Loucy (cell line): ENCODE results near the gene ASPSCR1.

Source experiments
- H2AFZ ChIP-seq: fragments of 200-600 bp; sonication (generic); 2 replicates; pipeline ENCODE4 v1.6.0; 2016; ENCODE audit warnings: antibody characterized with exemption, mild to moderate bottlenecking, low read length, moderate library complexity
- H3F3A ChIP-seq: fragments of 200-600 bp; 2 replicates; pipeline ENCODE4 v1.6.0; 2016; ENCODE audit warnings: antibody characterized with exemption, low read depth, mild to moderate bottlenecking
- H3K27me3 ChIP-seq: fragments of 200-600 bp; sonication (generic); 2 replicates; pipeline ENCODE4 v1.6.1; 2014; ENCODE audit warnings: low read length, mild to moderate bottlenecking; ENCODE audit not compliant: insufficient read depth, poor library complexity, severe bottlenecking
- H3K36me3 ChIP-seq: fragments of 200-600 bp; sonication (generic); 2 replicates; pipeline ENCODE4 v1.6.1; 2016; ENCODE audit warnings: low read length; ENCODE audit not compliant: insufficient read depth
- H3K4me1 ChIP-seq: fragments of 200-600 bp; sonication (generic); 2 replicates; pipeline ENCODE4 v1.5.1; 2014; ENCODE audit warnings: low read length, mild to moderate bottlenecking; ENCODE audit not compliant: insufficient read depth, poor library complexity, severe bottlenecking
- H3K4me2 ChIP-seq: fragments of 200-600 bp; sonication (generic); 2 replicates; pipeline ENCODE4 v1.6.0; 2014; ENCODE audit warnings: antibody characterized with exemption, low read length, low read depth, mild to moderate bottlenecking; ENCODE audit not compliant: poor library complexity, severe bottlenecking
- H3K4me3 ChIP-seq: fragments of 200-600 bp; sonication (generic); 2 replicates; pipeline ENCODE4 v1.5.1; 2014; ENCODE audit warnings: low read length, mild to moderate bottlenecking, mixed read lengths; ENCODE audit not compliant: poor library complexity, severe bottlenecking
- H3K79me2 ChIP-seq: fragments of 200-600 bp; sonication (generic); 2 replicates; pipeline ENCODE4 v1.6.1; 2014; ENCODE audit warnings: low read length; ENCODE audit not compliant: insufficient read depth
- H3K9ac ChIP-seq: fragments of 200-600 bp; sonication (generic); 2 replicates; pipeline ENCODE4 v1.6.0; 2014; ENCODE audit warnings: mild to moderate bottlenecking, low read depth, low read length, moderate library complexity; ENCODE audit not compliant: poor library complexity, severe bottlenecking
- H3K9me2 ChIP-seq: fragments of 200-600 bp; sonication (generic); replicated peaks from 2 replicates; pipeline ENCODE4 v1.6.1; 2016; ENCODE audit warnings: low read depth, low read length, mixed read lengths
- H3K9me3 ChIP-seq: fragments of 200-600 bp; sonication (generic); 2 replicates; pipeline ENCODE4 v1.6.1; 2014; ENCODE audit warnings: mild to moderate bottlenecking, antibody characterized with exemption, low read length, low read depth; ENCODE audit not compliant: insufficient read depth
- H4K20me1 ChIP-seq: fragments of 200-600 bp; sonication (generic); 2 replicates; pipeline ENCODE4 v1.6.0; 2014; ENCODE audit warnings: antibody characterized with exemption, low read length, mild to moderate bottlenecking; ENCODE audit not compliant: insufficient read depth, poor library complexity, severe bottlenecking
- EZH2phosphoT487 ChIP-seq: fragments of 200-600 bp; IDR thresholded peaks from 2 replicates; pipeline ENCODE4 v1.6.1; 2018; ENCODE audit warnings: antibody characterized with exemption, mild to moderate bottlenecking, moderate library complexity, borderline replicate concordance
- TF ChIP-seq, protein P1 (sequence below): fragments of 200-600 bp; sonication (generic); conservative IDR thresholded peaks from 2 replicates; pipeline ENCODE4 v1.5.1; 2014; ENCODE audit warnings: mild to moderate bottlenecking, antibody characterized with exemption, low read length

ASPSCR1 gene

GRCh38 chr17:82058230-82058854, 80.9 kb downstream of the ASPSCR1 start:
- H3K79me2 ChIP-seq, result peaks cover 6% of the 10 kb centered on the region; the same call in 1 of the 2 replicates
- no peak overlapping the region for H3K4me2 ChIP-seq
- TF ChIP-seq EZH2phosphoT487, result no peak
- TF ChIP-seq, protein P1, sequence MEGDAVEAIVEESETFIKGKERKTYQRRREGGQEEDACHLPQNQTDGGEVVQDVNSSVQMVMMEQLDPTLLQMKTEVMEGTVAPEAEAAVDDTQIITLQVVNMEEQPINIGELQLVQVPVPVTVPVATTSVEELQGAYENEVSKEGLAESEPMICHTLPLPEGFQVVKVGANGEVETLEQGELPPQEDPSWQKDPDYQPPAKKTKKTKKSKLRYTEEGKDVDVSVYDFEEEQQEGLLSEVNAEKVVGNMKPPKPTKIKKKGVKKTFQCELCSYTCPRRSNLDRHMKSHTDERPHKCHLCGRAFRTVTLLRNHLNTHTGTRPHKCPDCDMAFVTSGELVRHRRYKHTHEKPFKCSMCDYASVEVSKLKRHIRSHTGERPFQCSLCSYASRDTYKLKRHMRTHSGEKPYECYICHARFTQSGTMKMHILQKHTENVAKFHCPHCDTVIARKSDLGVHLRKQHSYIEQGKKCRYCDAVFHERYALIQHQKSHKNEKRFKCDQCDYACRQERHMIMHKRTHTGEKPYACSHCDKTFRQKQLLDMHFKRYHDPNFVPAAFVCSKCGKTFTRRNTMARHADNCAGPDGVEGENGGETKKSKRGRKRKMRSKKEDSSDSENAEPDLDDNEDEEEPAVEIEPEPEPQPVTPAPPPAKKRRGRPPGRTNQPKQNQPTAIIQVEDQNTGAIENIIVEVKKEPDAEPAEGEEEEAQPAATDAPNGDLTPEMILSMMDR, result no peak

DNA sequence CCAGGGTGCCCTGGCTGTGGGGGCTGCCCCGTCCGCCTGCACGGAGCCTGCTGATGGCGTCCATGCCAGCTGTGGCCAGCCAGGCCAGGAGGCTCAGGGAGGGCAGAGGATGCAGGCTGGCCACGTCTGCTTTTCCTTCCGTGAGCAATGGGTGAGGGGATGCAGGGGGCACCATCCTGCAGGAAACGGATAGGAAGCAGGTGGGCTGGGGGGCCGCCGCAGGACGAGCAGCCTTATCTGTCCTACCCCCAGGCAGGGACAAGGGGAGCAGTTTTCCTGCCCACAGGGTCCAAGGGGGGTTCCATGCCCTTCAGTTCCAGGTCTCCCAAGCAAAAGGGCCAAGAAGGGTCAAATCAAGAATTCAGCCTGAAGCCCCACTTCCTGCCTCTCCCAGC, 81.4 kb downstream of the ASPSCR1 start:
- Histone ChIP-seq H4K20me1 (no peaks in the 10 kb centered on the region), H3K36me3 (peaks cover 34% of the 10 kb centered on the region; the same call in 1 of the 2 replicates)
- TF ChIP-seq, protein P1, result no peak
- no peak for TF ChIP-seq EZH2phosphoT487

More at GRCh38 chr17:82058230-82058854, 80.9 kb downstream of the ASPSCR1 start:
- Histone ChIP-seq H2AFZ (no peak overlapping the region), H3K4me3 (no peak overlapping the region), H3K9me2 (no peaks in the 10 kb centered on the region), H4K20me1 (no peaks in the 10 kb centered on the region), H3F3A (no peaks in the 10 kb centered on the region), H3K4me1 (peaks cover 7% of the 10 kb centered on the region), H3K27me3 (no peaks in the 10 kb centered on the region), H3K9me3 (no peaks in the 10 kb centered on the region), H3K9ac (no peak overlapping the region), H3K36me3 (peaks cover 34% of the 10 kb centered on the region; the same call in 1 of the 2 replicates)

GRCh38 chr17:82059272-82060000, 82.0 kb downstream of the ASPSCR1 start:
- H4K20me1 ChIP-seq, result no peaks in the 10 kb centered on the region
- H3K4me3 ChIP-seq, result no peak overlapping the region
- H3K9me2 ChIP-seq, result no peaks in the 10 kb centered on the region
- no peaks in the 10 kb centered on the region for H3F3A ChIP-seq
- no peak overlapping the region for H3K9ac ChIP-seq
- no peak overlapping the region for H2AFZ ChIP-seq
- no peak overlapping the region for H3K4me2 ChIP-seq
- TF ChIP-seq, protein P1, result no peak
- no peak for TF ChIP-seq EZH2phosphoT487
- H3K36me3 ChIP-seq, result peaks cover 34% of the 10 kb centered on the region; the same call in 1 of the 2 replicates
- peaks cover 2% of the 10 kb centered on the region for H3K4me1 ChIP-seq
- no peaks in the 10 kb centered on the region for H3K27me3 ChIP-seq
- peaks cover 12% of the 10 kb centered on the region; the same call in 1 of the 2 replicates for H3K79me2 ChIP-seq
- no peaks in the 10 kb centered on the region for H3K9me3 ChIP-seq

More for the DNA sequence above, 81.4 kb downstream of the ASPSCR1 start:
- no peak overlapping the region for H2AFZ ChIP-seq
- H3K9me2 ChIP-seq, result no peaks in the 10 kb centered on the region
- peaks cover 6% of the 10 kb centered on the region; the same call in 1 of the 2 replicates for H3K79me2 ChIP-seq
- no peak overlapping the region for H3K9ac ChIP-seq
- no peaks in the 10 kb centered on the region for H3F3A ChIP-seq
- no peak overlapping the region for H3K4me3 ChIP-seq
- peaks cover 2% of the 10 kb centered on the region for H3K4me1 ChIP-seq
- no peak overlapping the region for H3K4me2 ChIP-seq
- no peaks in the 10 kb centered on the region for H3K9me3 ChIP-seq
- H3K27me3 ChIP-seq, result no peaks in the 10 kb centered on the region
